HG03108 (cell line): ENCODE data around the gene PREX1.
"Not testable (repeated sequence)": the region's sequence is repeated elsewhere in the genome, so short reads cannot be mapped to it uniquely, and the experiment has no call there.

ENCODE experiments used
- ATAC-seq: cut with Tn5 transposase; IDR thresholded peaks from one replicate; pipeline ENCODE4 v1.9.1; 2021; ENCODE audit warnings: moderate library complexity; ENCODE audit not compliant: unreplicated experiment

The PREX1 gene

GRCh38 chr20:48813930-48814546, 13.8 kb downstream of the PREX1 start:
- no peak for ATAC-seq

- no peak for ATAC-seq
Observed at GRCh38 chr20:48813446-48813747, 14.4 kb downstream of the PREX1 start.

- no peak for ATAC-seq
Observed at GRCh38 chr20:48812600-48813445, 15.0 kb downstream of the PREX1 start.

GRCh38 chr20:48812114-48812513, 15.7 kb downstream of the PREX1 start:
- not testable (repeated sequence) for ATAC-seq

GRCh38 chr20:48809673-48810072, 18.1 kb downstream of the PREX1 start:
- ATAC-seq: no peak

GRCh38 chr20:48808382-48809034, 19.3 kb downstream of the PREX1 start:
- ATAC-seq: no peak

- ATAC-seq: no peak
Observed at GRCh38 chr20:48807586-48808381, 20.0 kb downstream of the PREX1 start.

- no peak for ATAC-seq
Observed at GRCh38 chr20:48807051-48807450, 20.7 kb downstream of the PREX1 start.

- no peak for ATAC-seq
Observed at GRCh38 chr20:48805716-48806115, 22.1 kb downstream of the PREX1 start.

- no peak for ATAC-seq
Observed at GRCh38 chr20:48805286-48805685, 22.5 kb downstream of the PREX1 start.

- no peak for ATAC-seq
Observed at GRCh38 chr20:48804300-48804980, 23.4 kb downstream of the PREX1 start.

GRCh38 chr20:48803176-48804053, 24.4 kb downstream of the PREX1 start:
- no peak for ATAC-seq

- no peak for ATAC-seq
Observed at GRCh38 chr20:48802647-48803046, 25.2 kb downstream of the PREX1 start.

- ATAC-seq: no peak
Observed at GRCh38 chr20:48802216-48802615, 25.6 kb downstream of the PREX1 start.

- ATAC-seq: no peak
Observed at GRCh38 chr20:48801197-48801596, 26.6 kb downstream of the PREX1 start.

- ATAC-seq: no peak
Observed at GRCh38 chr20:48800177-48800576, 27.6 kb downstream of the PREX1 start.

- no peak for ATAC-seq
Observed at GRCh38 chr20:48799328-48800105, 28.3 kb downstream of the PREX1 start.

GRCh38 chr20:48797850-48798747, 29.7 kb downstream of the PREX1 start:
- ATAC-seq: no peak
